Umbilical cord (tissue), 1 donor: ENCODE data around the gene UNC5CL. TPM values are rescaled to one million over a fixed set of nuclear protein-coding genes. Genes with fewer than 3 reads are reported as not detected.

Experiments
- total RNA-seq: library from RNA; depleted of rRNA; stranded (reverse); fragments of >200 nt; gene quantifications from one replicate; pipeline ENCODE4 v1.2.3, GENCODE V29; 2014; ENCODE audit warnings: low replicate concordance; ENCODE audit not compliant: insufficient read depth

UNC5CL gene
- total RNA-seq, 1 donor from 2014 or later: not detected

Other genes starting within 250 kb of the UNC5CL start
- gene TSPO2, start 3.2 kb upstream of the UNC5CL start, total RNA-seq: not detected
- gene APOBEC2, start 14.0 kb upstream of the UNC5CL start, total RNA-seq: 1.2 TPM
- gene OARD1, start 33.1 kb upstream of the UNC5CL start, total RNA-seq: 30.3 TPM
- gene NFYA, start 33.8 kb upstream of the UNC5CL start, total RNA-seq: 15.9 TPM
- 5.1 TPM for gene TREML1, start 115.1 kb upstream of the UNC5CL start, total RNA-seq
- gene TREM2, start 123.9 kb upstream of the UNC5CL start, total RNA-seq: 11.6 TPM
- gene TREML2, start 161.9 kb upstream of the UNC5CL start, total RNA-seq: 0.72 TPM
- 0.48 TPM for gene TREML4, start 189.1 kb upstream of the UNC5CL start, total RNA-seq
- 1.7 TPM for gene TREM1, start 247.5 kb upstream of the UNC5CL start, total RNA-seq